GM19023 (cell line): ENCODE data around the gene SND1.

ENCODE experiments used
- ATAC-seq: cut with Tn5 transposase; IDR thresholded peaks from one replicate; pipeline ENCODE4 v1.9.1; 2021; ENCODE audit warnings: mild to moderate bottlenecking, moderate library complexity; ENCODE audit not compliant: unreplicated experiment

The SND1 gene

DNA sequence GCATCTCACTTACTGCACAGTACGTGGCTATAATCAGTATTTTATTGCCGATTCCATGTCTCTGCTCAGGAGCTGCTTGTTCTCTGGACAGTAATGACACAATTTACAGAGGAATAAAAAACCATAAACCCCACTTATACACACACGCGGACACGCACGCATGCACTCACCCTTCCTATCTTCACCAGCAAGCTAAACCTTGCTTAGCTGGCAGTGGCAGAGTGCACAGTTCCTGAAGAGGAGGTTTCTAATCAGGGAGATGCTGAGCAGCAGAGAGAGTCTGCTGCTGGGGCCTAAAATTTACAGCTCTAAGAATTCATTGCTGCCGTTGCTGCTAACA is 66.3 kb downstream of the SND1 start:
- ATAC-seq, result no peak

GRCh38 chr7:127726476-127726875 is 74.5 kb downstream of the SND1 start:
- no peak for ATAC-seq

- ATAC-seq, result no peak
Measured at GRCh38 chr7:127730658-127731276, 78.8 kb downstream of the SND1 start.

DNA sequence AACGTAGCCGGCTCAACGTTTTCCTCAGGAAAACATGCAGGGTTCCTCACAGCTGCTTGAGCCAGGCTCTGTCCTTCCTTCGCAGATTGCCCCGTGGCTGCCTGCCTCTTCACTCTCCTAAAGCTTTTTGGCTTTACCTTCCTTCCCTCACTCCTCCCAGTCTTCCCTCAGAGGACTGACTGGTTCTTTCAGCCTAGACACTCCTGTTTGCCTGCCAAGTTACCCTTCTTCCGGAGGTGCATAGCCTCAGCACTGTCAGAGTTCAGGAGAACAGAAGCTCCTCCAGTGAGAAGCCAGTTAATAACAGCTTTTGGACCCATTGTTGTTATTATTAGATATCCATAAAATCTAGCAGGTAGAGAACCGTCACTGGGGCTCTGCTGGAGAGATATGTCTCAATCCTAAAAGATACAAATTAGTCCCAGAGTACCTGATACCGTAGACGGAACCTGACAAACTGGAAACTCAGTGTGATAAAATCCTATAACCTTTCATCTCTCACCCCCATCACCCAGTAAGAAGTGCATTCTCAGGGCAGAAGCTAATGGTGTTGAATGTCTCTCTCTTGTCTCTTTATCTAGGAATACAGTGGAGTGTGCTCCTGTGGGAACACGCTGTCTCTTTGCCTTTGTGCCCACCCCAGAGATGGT is 79.6 kb downstream of the SND1 start:
- no peak for ATAC-seq

DNA sequence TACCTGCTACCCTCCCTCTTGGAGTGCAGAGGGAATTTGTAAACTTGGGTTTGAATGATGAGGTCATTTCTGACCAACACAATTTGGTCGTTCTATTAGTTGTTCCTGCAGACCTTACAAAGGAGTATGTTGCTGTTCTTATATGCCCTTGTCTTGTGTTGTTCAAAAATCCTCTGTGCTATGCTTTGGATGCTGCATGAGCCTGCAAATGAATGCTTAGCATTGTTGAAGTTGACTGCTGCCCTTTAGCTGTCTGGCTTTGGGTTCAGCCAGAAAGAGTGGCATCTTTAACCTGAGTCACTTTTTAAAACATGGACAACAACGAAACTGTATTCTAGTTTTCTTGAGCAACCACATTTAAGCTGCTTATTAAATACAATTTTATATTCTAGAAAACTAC is 80.3 kb downstream of the SND1 start:
- ATAC-seq, result no peak

GRCh38 chr7:127733986-127734385 is 82.0 kb downstream of the SND1 start:
- no peak for ATAC-seq

GRCh38 chr7:127736511-127736910 is 84.5 kb downstream of the SND1 start:
- ATAC-seq, result no peak

- ATAC-seq, result no peak
Measured at GRCh38 chr7:127738859-127739258, 86.9 kb downstream of the SND1 start.

DNA sequence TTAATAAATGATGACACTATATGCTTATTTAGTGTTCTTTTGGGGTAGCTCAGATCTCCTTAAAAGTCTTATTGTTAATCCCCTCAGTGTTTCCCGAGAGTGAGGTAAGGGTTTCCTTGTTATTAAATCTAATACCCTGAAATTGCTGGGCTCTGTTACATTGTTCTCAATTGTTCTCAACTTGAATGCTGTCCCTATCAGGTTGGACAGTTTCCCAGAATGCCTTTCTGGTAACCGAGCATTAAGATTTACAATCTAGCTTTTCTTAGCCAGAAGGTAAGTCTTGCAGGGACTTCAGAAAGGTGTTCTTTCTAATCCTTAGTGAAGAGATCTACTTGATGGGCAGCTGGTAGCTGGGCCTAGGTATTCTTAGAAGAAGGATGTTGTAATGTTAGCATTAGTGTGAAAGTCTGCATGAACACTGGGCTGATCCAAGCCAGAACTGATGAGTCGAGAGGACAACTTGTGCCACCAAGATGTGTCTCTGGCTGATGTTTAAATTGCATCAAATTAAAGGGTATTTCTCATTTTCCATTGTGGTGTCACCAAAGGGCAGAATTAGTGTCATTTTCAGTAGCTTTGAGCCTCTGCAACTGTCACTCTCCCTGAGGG is 89.9 kb downstream of the SND1 start:
- ATAC-seq, result no peak

GRCh38 chr7:127745445-127745844 is 93.5 kb downstream of the SND1 start:
- ATAC-seq, result no peak

GRCh38 chr7:127751062-127751461 is 99.1 kb downstream of the SND1 start:
- ATAC-seq, result no peak

DNA sequence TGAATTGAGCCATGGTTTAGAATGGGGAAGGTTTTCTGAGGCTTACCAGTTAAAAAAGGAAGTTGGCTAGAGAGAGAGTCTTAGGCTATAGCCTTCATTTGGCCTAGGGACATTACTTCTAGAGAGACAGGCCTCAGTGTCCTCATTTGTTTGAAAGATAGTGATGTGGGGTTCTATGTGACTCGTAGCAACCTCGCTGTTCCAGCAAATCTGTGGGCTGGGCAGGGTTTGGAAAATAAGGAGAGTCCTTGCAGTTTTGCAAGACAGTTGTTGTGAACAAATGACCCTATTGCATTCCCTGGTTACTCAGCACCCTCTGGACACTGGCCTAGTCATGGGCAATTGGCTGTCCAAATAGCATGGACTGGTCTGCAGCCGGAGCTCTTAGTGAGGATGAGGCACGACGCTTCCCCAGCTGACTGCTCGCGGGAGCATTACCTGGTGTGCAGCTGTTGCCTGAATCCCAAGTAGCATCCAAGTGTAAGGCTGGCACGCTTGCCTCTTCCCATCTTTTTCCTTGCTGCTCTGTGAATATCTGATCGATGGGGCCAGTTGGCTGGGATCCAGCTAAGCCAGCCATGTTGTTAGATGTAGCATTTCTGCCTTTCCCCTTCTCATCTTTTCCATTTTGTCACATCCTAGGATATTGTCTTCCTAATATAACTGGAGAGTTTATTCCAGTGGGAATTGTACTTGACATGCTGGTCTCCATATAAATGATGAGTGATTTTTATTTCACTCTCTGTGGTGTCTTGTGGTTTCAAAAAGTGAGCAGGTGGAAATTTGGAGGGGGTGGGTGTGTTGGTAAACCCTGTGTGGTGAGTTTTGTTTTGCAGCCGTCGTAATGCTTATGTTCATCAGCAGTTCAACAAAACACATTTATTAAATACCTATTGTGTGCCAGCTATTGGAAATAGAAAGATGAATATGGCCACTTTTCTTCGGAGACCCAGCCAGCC is 99.8 kb downstream of the SND1 start:
- no peak for ATAC-seq

- ATAC-seq, result no peak
Measured at GRCh38 chr7:127752829-127753228, 100.8 kb downstream of the SND1 start.

DNA sequence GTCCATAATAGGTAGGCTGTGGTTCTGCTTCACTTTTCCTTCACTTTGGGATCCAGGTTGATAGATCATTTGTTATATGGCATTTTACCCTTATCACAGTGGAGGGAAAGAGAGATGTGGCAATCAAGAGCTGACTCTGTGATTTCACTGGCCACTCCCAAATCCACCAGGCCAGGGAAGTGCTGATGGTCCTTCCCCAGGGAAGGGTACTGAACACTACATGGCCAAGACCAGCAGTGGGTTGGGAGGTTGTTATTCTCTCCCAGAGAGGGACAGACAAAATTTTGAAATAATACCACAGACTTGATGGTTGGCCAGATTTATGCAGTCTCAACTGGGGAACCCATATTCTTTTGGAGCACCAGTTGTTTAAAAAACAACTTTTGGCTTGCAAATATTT is 102.5 kb downstream of the SND1 start:
- ATAC-seq, result no peak

- no peak for ATAC-seq
Measured at GRCh38 chr7:127755521-127755920, 103.5 kb downstream of the SND1 start.

DNA sequence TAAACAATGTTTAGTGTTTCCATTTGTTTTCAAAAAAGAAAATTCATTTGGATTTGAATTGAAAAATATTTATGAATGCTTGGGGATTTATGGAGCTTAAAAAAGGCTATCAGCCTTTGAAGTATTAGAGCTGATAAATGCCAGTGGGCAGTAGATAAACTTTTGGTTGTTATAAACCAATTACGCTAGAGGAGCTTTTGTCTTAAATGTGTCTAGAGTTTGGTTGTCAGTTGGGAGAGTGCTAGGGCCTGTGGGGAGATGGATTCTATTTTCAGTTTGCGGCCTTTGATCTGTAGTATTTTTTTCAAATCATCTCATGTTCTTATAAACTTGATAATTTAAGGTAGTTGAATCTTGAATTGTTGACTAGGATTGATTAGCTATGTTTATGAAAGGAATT is 104.0 kb downstream of the SND1 start:
- ATAC-seq, result no peak

DNA sequence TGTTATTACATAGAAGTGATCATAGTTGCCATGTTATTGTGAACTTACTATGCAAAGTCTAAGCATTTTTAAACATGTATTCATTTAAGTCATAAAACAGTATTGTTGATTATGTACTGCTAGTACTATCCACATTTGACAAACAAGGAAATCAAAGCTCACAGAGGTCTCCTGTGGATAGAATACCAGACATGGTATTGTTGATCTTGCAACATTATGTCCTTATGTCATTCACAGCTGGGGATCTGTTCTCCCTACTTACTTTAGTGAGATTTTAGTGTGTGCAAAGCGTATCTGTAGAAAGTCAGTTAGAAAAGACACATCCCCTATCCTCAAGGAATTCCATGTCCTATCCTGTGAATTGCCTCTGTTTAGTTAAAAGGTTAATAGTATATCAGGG is 106.1 kb downstream of the SND1 start:
- no peak for ATAC-seq

GRCh38 chr7:127758845-127759244 is 106.9 kb downstream of the SND1 start:
- ATAC-seq, result no peak

GRCh38 chr7:127759945-127760421 is 108.0 kb downstream of the SND1 start:
- no peak for ATAC-seq

DNA sequence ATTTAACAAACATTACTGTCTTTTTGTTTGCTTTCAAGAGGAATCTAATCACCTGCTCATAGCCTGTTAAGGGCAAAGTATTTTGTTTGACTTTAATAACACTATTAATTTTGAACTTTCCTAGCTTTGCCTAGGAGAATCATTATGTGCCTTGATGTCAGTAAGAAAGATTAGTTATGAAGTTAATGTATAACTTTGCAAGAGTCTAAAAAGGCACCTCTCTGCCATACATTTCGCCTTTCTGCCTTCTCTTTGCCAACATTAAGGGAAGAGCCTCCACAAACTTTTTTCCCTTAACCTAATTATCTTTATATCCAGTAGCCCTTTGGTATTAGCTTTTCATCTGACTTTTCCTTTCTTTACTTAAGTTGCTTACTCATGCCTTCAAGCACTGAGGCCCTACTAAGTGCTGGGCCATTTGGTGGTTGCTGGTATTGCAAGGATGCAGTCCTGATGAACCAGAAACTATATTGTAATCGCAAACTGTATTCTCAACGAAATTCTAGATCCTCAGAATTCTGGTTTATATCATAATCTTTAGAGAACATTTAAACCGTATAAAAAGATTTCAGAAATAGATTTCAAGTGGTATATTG is 108.5 kb downstream of the SND1 start:
- no peak for ATAC-seq

GRCh38 chr7:127761196-127761595 is 109.2 kb downstream of the SND1 start:
- ATAC-seq, result no peak
